ENCODE results near the gene SGIP1.
"Not testable (repeated sequence)": the region's sequence is repeated elsewhere in the genome, so short reads cannot be mapped to it uniquely, and the experiment has no call there.

Gene SGIP1

GRCh38 chr1:66778266-66778665 is 244.3 kb downstream of the SGIP1 start:
- no peak for DNase-seq

GRCh38 chr1:66778969-66779368 is 245.0 kb downstream of the SGIP1 start:
- DNase-seq: no peak

GRCh38 chr1:66779475-66780078 is 245.6 kb downstream of the SGIP1 start:
- no peak for DNase-seq

- DNase-seq: not testable (repeated sequence)
Observed at GRCh38 chr1:66785800-66786199, 251.8 kb downstream of the SGIP1 start.

- DNase-seq: no peak
Observed at GRCh38 chr1:66787641-66788040, 253.7 kb downstream of the SGIP1 start.

GRCh38 chr1:66788231-66788939 is 254.4 kb downstream of the SGIP1 start:
- no peak for DNase-seq

GRCh38 chr1:66791621-66792610 is 258.0 kb downstream of the SGIP1 start:
- no peak for DNase-seq

GRCh38 chr1:66795839-66796238 is 261.9 kb downstream of the SGIP1 start:
- not testable (repeated sequence) for DNase-seq
